GM12874 (cell line): ENCODE data around the gene ANKRD33B.

ENCODE experiments used
- CTCF ChIP-seq: IDR thresholded peaks from 2 replicates; pipeline ENCODE4 v1.5.1; 2011; ENCODE audit warnings: low read depth, mild to moderate bottlenecking, control low read depth, low read length, moderate library complexity; ENCODE audit not compliant: insufficient read depth

ANKRD33B gene

GRCh38 chr5:10590226-10590999 is 26.5 kb downstream of the ANKRD33B start:
- TF ChIP-seq CTCF = no peak

GRCh38 chr5:10591159-10591558 is 27.3 kb downstream of the ANKRD33B start:
- TF ChIP-seq CTCF = no peak

- no peak for TF ChIP-seq CTCF
Observed at GRCh38 chr5:10591966-10592365, 28.1 kb downstream of the ANKRD33B start.

- TF ChIP-seq CTCF = no peak
Observed at GRCh38 chr5:10592601-10593000, 28.7 kb downstream of the ANKRD33B start.

- no peak for TF ChIP-seq CTCF
Observed at GRCh38 chr5:10593531-10594181, 29.8 kb downstream of the ANKRD33B start.

GRCh38 chr5:10594591-10595210 is 30.8 kb downstream of the ANKRD33B start:
- TF ChIP-seq CTCF = no peak

GRCh38 chr5:10595293-10595671 is 31.4 kb downstream of the ANKRD33B start:
- TF ChIP-seq CTCF = no peak
